IPS DF 4.7 (cell line): ENCODE results near the gene FAM72D.
"Not testable (repeated sequence)": the region's sequence is repeated elsewhere in the genome, so short reads cannot be mapped to it uniquely, and the experiment has no call there.

Experiments used
- DNase-seq: peaks from one replicate; pipeline ENCODE4 v3.0.0-alpha.2; 2013; ENCODE audit warnings: low spot score; ENCODE audit errors: extremely low read depth

The FAM72D gene

DNA sequence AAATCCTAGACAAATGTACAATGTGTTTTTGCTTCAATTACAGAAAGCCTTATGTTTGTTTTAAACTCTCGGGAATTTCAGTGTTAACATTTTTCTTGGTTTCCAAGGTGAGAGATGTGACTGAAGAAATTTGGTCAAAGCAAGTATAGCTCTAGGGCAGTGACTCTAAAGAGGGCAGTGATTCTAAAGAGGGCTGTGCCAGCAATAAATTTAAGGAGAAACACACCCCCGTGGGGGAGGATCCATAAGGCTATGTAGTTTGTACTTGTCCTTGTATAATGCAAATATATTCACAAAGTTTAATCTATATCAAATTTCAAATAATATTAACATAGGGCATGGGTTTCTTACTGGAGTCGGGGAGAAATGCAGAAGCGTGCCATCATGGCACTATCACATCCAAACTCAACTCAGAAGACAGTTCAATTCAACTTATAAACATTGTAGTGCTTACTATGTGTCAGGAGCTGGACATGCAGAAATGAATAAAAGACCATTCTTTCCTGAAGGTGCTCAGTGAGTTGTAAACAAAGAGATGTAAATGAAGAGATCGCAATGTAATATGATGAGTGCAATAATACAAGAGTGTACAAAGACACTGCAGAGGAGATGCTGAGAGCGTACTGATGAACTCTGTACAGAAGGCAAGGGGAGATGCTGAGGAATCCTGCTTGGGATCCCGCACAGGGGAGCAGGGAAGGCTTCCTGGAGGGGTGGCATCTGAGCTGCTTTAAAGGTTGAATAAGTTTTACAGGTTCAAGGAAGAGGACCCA is 13.1 kb upstream of the FAM72D start:
- not testable (repeated sequence) for DNase-seq

DNA sequence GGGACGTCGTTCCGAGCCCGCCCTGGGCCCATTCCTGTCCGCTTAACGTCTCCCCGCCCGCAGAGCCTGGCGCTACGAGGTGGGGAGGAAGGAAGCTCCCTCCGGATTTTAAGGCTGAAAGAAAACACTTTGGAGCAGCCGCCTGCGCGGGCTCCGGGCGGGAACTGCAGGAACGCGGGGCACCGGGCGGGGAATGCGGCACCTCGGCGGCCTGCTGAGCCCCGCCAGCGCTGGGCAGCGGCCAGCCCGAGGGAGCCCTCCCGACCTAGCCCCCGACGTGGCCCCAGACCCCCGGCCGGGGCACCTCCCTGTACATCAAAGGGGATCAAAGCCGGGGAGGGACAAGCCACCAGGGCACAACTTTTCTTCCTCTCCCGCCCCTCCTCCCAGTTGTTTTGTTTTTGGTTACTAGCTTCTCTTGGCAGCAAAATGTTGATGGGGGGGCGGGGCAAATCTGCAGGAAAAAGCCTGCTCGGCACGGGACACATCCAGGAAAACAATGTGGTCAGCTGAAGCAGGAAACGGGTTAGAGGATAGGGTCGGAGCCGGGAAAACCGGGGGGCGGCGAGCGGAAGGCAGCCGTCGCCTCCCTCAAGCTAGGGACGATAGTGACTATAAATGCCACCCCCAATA is 2.1 kb upstream of the FAM72D start:
- not testable (repeated sequence) for DNase-seq

DNA sequence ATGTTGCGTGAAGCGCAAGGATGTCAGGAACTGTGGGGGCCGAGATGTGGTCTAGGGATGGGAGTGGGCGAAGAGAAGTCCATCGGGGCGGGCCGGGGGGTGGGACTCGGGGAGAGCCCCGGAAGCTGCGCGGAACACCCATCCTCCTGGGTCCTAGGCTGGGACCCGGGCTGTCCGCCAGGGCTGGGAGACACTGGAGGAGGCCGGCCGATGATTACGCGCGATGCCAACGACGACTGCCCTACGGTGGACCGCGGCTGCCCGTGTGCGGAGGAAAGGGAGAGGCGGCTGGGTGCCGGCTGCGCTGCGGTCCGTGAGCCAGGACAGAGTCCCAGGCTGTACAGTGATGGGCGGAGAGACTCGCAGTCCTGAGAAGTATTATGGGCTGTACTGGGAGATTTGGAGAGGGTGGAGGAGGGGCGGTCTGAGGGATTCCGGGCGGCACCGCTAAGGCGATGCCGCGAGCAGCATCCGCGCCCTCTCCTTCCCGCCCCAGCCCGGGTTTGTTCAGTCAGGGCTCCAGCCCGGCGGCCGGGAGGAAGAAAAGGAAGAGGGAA is 1.0 kb upstream of the FAM72D start:
- DNase-seq, result not testable (repeated sequence)

DNA sequence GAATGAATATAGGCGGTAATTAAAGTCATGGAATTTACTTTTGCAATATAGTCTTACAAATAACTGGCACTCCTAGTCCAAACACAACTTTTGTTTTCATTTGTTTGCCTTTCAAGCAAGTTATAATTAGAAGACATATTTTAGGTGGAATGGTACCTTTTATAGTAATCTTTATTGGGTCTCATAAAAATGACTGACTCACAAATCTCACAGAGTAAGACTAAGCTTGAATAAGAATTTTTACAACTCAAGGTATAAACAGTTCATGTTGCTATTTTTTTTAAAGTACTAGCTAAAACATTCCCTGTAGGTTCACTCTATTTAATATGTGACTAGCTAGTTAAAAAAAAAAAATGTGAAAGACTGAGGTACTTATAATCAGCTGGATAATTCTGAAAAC is 6.0 kb downstream of the FAM72D start:
- not testable (repeated sequence) for DNase-seq

DNA sequence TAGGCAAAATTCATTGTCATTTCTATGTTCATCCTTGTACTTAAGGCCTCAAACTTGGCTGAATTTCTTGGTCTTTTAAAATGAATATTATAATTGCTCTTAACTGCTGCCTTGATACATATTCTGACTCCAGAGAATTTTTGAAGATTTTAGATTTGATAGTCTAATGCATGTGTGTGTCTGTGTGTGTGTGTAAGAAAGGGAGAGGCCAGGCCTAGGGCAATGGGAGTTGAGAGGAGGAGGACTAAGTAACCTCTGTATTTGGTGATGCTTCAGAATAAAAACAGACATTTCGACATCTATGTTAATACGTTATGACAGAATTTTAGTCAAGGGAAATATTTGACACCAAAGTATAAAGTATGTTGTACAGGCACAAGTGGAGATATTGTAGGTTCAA is 7.5 kb downstream of the FAM72D start:
- not testable (repeated sequence) for DNase-seq

DNA sequence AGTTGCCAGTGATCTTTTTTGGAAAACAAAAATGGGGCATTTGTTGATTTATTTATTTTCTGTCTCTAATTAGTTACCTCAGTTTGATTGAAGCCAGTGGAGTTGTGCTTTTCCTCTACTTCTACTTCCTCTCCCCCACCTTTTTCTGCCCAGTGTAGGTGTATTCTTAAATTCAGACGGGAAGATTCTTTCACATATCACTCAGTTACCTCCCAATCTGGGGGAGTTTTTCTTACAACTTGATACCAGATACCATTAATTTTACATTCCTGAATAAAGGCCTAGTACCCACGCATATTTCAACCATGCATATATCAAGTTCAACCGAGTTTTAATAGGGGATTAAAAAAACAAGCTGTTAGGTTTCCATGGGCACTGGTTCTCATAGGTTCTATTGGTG is 15.9 kb downstream of the FAM72D start:
- DNase-seq, result not testable (repeated sequence)

DNA sequence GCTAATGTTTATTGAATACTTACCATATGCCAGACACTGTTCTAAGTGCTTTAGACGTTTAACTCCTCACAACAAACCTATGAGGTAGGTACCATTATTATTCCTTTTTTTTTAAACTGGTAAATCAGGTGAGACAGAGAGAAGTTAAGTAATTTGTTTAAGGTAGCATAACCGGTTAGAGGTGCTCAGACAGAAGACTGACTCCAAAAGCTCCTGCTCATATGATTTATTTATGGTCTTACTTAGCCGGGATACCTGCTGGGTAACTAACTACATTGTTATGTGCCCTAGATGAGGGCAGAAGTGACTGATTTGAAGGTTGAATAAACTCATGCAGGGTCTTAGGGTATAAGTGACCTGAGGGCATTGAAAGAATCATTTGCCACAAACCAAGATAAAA is 16.9 kb downstream of the FAM72D start:
- not testable (repeated sequence) for DNase-seq

DNA sequence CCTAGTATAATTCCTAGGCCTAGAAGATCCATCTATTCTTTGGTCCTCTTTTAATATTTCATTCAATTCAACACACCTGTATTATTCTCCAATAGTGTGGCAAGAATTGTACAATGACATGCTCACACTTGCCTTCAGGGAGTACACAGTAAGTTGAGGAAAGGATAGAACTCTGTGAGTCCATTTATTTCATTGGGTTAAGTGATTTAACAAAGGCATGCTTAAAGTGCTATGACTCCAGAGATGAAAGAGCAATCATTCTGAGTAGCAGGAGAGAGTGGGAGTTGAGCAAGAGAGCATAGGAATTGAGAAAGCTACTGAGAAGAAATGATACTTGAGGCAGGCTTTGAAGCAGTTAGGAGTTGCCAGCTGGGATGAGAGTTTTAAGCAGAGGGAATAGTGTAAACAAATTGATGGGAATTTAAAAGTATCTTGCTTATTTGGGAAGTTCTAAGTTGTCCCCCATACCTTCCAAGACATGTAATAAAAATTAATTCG is 18.8 kb downstream of the FAM72D start:
- not testable (repeated sequence) for DNase-seq

DNA sequence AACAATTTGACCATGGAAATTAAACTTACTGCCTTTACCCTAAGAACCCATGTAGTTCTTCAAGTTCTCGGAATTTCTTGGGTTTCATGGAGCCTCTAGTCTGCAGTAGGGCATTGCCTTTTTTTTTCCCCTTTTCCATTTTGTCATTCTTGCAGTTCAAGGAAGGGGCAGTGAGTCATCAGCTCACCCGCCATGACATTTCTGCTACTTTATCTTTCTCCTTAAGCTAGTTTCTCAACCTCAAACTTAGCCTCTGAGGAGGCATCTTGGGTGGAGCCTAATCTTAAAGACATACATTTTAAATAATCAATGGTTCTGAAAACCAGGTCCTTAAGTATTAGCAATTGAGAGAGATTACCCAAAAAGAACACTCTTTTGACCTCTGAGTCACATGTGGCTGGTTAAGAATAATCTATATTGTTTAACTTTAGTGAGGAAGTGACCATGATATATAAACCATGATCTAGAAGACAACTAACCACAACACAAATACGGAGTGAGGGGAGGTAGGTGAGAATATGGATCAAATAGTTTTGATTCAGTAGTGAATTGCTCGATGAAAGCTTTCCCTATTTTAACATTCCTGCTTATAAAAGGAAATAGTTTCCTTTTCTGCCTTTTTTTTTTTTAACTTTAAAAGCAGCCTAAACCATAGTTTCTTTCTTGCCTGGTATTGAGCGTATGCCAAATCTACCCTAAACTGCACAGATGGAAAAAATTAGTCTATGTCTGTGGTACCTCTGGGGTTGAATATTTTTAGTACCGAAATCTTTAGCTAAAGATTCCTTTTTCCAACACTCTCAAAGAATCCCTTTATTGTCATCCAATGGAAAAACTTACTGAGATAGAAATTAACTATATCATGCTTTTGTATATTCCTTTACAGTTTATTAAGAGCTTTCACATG is 20.1 kb downstream of the FAM72D start:
- DNase-seq, result not testable (repeated sequence)

DNA sequence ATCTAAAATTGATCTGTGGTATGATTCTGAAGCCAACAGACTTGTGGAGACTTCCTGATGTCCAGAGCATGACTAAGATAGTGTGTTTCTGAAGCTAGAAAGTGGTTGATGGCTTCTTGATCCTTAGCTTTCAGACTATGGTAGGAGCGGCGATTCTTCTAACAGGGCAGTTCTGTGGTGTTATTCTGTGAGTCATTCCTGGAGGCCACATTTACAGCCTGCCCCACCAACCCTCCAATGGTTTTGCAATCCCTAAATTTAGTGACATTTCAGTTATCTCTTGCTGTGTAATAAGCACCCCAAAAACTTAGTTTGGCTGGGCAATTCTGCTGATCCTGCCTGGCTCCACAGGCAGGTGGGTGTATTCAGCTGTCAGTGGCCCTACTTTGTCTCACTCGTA is 24.1 kb downstream of the FAM72D start:
- not testable (repeated sequence) for DNase-seq

DNA sequence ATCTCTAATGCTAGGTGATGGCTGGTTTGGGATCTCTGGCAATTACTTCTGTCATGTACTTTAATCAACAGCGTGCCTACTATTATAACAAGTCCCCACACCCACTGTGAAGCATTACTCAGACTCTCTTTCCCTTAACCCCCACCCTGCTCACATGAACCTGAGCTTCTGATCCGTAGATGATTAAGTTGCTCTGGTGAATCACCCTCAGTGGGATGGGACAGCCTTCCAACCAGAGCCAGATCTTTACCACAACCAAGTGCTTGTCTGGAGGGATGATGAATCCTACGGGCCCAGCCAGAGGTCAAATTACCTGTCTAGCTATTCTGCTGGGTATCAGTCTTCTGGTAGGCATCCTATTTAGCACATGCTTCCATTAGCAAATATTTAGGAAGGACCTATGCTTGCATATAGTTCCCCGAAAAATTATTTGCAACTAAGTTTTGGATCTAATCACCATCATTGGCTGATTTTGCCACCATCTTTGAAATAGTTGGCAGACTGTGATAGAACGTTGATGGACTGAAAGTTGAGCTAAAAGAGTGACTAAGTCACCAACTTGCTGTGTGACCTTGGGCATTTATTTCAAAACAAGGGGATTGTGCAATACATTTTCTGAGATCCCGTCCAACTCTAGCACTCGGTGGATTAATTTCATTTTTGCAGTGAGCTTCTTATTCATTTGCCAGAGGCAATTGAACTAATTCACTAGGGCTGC is 26.7 kb downstream of the FAM72D start:
- DNase-seq, result not testable (repeated sequence)

DNA sequence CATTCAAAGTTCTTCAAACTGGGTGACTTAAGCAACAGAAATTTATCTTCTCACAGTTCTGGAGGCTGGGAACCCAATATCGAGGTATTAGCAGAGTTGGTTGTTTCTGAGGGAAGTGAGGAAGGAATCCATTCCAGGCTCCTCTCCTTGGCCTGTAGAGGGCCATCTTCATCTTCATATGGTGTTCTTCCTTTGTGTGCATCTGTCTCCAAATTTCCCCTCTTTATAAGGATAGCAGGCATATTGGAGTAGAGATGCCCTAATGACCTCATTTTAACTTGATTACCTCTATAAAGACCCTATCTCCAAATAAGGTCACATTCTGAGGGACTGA is 27.3 kb downstream of the FAM72D start:
- DNase-seq, result not testable (repeated sequence)

DNA sequence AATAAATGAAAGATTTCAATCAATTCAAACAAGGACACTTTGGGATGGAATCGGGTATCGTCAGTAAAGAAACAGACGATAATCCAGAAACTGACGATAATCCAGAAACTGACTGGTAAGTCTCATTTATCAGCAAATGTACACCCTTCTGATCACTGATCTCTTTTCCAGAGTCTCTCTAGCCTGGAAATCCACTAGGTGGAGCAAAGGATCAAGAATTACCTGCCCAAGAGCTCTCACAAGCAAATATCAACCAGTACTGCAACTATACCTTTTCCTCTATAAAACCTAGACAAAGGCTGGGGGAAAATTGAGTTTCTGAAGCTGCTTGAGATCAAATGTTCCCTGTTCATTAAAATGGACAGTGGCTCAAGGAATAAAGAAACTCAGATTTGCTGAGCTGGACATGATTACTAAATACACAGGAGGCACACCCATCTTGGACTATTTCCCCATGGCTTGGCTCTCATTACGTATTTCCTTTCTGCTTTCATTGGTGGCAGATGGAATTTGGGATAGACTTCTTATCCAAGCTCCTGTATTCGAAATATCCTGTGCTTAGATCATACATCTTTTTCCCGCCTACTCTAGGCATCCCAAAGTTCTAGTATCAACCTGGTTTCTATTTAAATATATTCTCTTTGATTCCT is 28.3 kb downstream of the FAM72D start:
- DNase-seq, result not testable (repeated sequence)

DNA sequence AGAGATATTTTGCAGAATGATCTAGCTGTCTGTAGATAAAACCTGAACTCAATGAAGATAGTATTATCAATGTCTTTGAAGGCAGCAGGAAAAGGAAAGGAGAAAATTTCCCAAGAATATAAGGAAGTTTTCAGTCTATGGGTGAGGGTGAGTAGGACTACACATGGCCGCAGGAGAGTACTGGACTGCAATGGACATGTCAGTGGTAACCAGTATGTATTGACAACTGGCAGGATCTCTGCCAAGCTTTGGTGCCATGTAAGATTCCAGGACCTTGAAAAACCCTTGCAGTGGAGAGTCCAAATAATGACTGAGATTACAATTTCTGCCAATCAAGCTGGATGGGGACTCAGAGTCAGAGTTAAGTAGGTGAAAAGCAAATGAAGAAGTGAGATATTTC is 29.3 kb downstream of the FAM72D start:
- not testable (repeated sequence) for DNase-seq

DNA sequence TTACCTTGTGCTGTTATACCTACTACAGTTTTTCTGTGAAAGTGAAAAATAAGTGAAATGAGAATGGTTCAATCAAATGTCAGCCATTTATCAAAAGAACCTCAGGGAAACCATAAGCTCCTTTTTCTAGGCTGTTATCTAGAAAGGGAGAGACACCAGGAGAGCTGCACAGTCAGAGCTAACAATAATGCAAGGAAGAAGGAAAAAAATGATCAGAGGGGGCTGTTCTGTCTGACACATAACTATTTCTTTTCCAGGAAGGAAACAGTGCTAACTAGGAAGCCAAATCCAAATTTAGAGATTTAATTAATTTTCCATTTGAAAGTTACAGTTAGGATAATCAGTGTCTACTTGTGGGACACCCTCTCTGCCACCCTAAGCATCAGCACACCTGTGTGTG is 31.4 kb downstream of the FAM72D start:
- not testable (repeated sequence) for DNase-seq

DNA sequence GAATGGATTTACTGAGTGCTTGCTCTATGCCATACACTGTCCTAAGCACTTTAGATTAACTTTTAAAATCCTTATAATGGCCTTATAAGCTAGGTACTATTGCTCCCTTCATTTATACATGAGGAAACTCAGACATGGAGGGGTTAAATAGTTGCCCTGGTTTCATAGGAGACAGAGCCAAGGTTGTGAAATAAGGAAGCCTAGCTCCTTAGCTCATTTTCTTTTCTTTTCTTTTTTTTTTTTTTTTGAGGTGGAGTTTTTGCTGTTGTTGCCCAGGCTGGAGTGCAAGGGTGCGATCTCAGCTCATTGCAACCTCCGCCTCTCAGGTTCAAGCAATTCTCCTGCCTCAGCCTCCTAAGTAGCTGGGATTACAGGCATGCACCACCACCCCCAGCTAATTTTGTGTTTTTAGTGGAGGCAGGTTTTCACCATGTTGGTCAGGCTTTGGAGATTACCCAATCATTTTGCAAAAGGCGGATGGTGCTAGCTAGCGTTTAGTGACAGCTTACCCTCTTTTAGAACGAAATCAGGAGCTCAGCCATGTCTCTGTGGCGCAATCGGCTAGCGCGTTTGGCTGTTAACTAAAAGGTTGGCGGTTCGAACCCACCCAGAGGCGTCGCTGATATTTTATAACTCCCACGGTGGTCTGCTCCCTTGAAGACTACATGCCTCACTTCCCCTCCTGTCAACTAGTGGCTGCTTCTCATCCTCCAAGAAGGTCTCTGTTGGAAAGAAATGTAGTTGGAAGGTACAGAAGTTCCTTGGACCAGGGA is 33.1 kb downstream of the FAM72D start:
- DNase-seq, result not testable (repeated sequence)

DNA sequence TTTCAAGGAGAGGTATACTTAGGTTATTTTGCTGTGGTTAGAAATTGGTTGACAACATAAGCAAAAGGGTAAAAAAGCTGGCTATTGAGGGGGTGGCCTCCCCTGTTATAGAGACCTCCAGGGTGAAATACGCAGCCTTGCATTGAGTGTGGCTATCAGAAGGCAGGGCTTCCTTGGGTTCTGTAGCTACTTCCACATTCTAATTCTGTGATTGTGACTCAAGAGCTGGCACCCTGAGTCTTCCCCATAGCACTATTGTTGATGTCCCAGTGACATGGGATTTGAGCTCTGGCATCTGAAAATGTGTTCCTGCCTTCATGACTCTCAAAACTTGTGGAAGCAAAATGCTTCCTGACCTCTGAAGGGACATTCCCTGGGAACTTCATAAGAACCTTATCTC is 38.7 kb downstream of the FAM72D start:
- not testable (repeated sequence) for DNase-seq

DNA sequence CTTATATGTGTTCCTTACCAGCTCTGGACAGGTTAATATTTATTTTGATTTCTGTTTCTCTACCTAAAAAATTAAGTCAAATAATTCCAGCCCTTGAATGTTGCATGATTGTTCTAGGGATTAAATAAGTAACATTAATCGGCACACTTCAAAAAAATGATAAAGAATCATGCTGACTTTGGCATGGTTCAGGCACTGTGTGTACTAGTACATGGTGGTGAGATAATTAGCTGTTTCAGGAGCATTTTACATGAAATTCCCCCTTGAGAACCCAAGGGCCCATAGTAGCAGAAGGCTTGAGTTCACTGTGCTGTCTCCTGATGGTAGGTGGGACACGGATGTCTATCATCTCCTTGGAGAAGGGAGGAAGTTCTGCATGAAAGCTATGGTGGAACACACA is 44.8 kb downstream of the FAM72D start:
- DNase-seq, result not testable (repeated sequence)

DNA sequence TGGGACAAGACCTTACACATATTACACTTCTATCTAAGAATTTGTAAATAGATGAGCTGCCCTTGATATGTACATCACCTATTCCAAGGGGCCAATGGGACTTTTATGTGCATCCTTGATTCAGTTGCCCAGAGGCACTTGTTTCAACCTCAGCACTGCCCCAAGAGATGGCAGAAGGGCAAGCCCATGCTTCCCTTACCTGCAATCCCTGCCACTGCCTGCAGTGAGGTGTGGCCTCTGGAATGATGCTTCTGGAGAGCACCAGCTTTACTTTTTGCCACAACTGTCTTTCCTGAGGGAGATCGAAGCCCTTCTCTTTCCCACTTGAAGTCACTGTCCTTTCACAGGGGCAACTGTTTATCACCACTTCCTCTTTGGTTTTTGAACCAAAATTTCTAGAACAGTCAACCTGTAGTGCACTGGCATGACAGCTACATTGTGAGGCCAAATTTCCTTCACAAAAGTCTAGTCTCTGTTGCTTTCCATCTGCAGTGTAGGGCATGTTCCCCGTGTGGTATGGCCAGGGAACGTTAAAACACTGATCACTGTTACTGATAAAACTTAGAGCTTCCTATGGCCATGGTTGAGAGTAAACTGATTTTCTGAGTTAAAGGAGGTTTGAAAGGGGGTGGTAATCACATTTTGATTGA is 48.6 kb downstream of the FAM72D start:
- not testable (repeated sequence) for DNase-seq
